HG03025 (cell line): ENCODE data around the gene SSR2.
"Not testable (repeated sequence)": the region's sequence is repeated elsewhere in the genome, so short reads cannot be mapped to it uniquely, and the experiment has no call there.

Experiments used
- ATAC-seq: cut with Tn5 transposase; IDR thresholded peaks from one replicate; pipeline ENCODE4 v1.9.1; 2021; ENCODE audit warnings: mild to moderate bottlenecking, moderate library complexity; ENCODE audit not compliant: unreplicated experiment, low FRiP score

The SSR2 gene

DNA sequence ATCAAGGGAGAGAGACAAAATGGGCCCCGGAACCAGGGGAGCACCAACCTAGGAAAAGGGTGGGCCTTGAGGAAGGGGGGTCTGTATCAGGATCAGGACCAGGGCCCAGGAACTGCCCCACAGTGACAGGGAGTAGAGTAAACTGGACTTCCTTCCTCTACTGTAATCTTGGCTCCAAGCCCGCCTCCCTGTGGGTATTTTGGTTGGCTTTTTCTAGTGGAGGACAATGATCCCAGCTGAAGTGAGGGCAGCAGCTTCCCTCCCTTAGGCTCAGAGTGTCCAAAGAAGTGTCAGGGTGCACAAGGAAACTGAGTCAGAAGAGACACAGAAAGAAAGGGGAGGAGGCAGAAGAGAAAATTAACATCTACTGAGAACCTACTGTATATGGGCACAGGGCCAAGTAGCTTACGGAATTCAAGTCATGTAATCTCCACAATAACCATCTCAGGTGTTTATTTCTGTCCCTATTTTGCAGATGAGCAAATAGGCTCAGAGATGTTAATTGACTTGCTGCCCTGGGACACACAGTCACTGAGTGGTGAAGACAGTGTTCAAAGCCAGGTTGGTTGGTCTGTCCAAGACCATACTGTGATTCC is 28.0 kb upstream of the SSR2 start:
- no peak for ATAC-seq

DNA sequence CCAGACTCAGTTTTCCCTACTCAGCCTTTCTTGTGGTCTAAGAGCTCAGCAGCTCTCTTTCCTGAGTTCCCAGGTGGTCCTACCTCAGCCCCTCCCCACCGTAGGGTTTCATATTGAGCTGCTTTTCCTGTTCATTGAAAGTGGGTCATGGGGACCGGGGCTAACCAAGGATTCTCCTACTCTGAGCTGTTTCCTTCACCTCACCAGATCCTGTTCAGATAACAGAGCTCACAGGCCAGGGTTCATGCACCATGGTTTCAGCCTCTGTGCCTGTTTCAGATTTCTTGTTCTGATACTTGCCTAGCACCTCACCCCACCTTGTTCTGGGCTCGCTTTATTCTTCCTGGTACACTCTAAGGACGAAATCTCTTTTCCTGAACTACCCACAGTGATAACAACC is 24.3 kb upstream of the SSR2 start:
- no peak for ATAC-seq

DNA sequence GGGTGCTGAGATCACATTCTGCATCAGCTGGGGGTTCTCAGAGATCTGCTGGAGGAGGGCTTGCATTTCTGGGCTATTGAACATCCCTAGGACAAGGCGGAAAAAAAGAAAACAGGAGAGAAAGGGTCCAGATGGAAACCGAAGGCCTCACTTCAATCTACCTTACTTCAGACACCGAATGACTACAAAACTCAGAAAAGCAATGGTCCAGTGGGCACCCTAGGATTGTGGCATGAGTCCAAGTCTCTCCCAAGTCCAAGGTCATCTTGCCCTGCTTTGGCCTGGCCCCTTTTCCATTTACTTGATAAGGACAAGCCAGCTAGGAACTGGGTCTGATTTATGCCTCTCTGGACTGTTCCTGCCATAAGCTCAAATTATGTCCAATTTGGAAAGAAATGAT is 22.1 kb upstream of the SSR2 start:
- ATAC-seq: no peak

DNA sequence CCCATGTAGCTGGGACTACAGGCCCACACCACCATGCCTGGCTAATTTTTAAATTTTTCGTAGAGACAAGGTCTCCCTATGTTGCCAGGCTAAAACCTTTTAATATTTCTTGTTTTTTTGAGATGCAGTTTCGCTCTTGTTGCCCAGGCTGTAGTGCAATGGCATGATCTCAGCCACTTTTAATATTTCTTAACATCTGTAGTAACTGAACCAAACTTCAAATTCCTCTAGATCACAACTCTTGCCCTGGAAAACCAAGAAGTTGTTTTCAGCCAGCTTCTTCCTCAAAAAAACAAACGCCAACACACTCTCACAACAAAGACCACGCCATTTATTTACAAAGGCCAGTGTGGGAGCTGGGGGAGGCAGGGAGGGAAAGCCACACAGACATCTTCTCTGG is 14.2 kb upstream of the SSR2 start:
- not testable (repeated sequence) for ATAC-seq

DNA sequence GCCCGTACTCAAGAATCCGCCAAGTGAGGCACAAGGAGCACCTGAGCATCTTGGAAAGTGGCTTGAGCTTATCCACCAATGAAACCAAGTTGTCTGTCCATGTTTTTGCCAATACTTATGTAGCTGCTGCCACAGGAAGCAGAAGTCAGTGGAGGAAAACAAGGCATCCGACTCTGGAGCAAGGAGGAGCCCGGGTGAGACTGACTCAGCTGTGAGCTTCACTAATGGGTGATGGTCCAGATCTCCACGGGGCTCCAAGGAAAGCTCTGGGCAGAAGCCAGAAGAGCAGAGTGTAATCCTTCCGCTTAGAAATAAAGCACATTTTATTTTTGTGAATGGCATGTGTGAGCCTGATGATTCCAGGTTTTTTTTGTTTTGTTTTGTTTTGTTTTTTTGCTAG is 12.3 kb upstream of the SSR2 start:
- no peak for ATAC-seq

DNA sequence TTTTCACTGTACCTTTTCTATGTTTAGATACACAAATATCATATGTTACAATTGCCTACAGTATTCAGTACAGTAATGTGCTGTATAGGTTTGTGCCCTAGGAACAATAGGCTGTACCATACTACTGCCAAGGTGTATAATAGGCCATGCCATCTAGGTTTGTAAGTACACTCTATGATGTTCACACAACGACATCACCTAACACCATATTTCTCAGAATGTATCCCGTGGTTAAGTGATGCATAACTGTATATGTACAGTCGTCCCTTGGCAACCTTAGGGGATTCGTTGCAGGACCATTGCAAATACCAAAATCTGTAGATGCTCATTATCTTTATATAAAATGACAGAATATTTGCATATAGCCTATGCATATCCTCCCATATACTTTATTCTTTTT is 5.8 kb upstream of the SSR2 start:
- ATAC-seq: no peak

DNA sequence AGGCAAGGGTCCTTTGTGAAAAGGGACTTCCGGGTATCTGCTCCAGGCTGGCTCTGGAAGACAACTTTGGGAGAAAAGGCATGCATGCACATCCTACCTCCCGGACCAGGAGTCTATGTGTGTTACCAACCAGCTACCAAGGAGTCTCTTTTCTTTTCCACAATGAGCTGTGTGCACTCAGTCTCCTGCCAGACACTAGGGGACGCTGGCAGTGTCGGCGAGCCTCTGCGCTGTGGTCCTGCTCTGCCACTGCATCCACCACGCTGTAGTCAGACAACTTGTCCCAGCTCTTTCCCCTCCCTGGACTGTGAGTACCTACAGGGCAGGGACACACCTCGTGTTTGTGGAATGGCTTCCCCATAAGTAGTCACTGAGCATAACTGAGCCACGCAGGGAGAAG is 5.1 kb upstream of the SSR2 start:
- no peak for ATAC-seq

DNA sequence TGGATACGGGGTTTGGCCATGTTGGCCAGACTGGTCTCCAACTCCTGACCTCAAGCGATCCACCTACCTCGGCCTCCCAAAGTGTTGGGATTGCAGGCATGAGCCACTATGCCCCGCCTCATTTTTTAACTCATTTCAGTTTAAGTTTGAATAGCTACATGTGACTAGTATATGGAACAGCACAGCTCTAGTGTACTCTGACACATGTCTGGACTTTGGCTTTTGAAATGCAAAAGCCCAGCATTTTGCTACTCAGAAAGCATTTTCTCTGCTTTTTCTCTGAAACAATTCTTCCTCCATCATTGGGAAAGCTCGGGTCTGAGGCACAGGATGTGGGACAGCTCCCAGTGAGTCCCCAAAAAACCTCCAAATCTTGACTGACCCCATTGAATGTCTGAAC is 4.0 kb upstream of the SSR2 start:
- ATAC-seq: no peak

DNA sequence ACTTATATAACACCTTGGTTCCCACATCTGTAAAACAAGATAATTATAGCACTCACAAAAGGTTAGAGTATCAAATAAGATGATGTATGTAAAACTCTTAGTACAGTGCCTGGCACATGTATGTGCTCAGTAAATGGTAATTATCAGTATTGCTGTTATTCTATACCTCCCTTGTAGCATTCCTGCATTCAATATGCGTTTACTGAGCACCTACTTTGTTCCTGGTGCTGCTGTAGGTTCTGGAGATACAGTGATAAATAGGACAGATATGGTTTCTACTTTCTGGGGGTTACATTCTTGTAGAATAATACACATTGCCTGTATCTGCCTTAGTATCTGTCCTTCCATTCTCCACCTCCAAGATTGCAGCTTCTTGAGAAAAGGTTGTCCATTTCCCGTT is 1.2 kb upstream of the SSR2 start:
- ATAC-seq: no peak

DNA sequence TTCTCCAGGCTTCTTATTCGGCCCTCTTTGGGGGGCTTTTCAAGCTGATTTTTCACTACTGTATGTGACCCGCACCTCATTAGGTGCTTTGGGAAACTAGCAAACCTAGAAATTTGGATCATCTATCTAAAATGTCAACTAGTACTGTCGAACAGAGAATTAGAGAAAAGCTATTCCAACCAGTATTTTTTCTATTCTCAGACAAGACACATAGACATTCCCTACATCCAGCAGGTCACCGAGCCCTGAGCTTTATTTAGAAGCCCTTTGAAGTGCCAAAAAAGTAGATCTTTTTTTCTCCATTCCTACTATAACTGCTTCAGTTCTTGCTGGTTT is 310 bp upstream of the SSR2 start:
- no peak for ATAC-seq

- ATAC-seq: no peak
Measured at GRCh38 chr1:156019946-156020292, 832 bp downstream of the SSR2 start.

- ATAC-seq: no peak
Measured at GRCh38 chr1:156014829-156015228, 5.9 kb downstream of the SSR2 start.

- ATAC-seq: no peak
Measured at GRCh38 chr1:156012051-156012817, 8.5 kb downstream of the SSR2 start.

DNA sequence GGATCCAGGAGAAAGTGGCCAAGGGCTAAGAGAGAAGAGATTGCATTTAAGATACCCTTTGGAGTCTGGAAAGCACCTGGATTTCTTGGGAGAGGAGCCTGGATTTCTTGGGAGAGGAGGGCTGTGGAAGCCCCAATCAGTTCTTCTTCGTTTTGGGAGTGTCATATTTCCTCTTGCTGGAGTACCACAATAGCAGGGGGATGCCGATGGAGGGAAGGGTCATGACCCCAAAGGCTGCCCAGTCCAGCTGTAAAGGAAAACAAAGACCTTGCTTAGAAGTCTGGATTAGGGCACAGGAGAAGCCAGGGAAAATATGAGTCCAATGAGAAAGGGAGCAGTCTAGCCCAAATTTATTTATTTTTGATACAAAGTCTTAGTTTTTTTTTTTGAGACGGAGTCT is 11.3 kb downstream of the SSR2 start:
- ATAC-seq: no peak

GRCh38 chr1:156006666-156007376 is 13.9 kb downstream of the SSR2 start:
- ATAC-seq: no peak

- ATAC-seq: no peak
Measured at GRCh38 chr1:156004843-156005584, 15.7 kb downstream of the SSR2 start.

DNA sequence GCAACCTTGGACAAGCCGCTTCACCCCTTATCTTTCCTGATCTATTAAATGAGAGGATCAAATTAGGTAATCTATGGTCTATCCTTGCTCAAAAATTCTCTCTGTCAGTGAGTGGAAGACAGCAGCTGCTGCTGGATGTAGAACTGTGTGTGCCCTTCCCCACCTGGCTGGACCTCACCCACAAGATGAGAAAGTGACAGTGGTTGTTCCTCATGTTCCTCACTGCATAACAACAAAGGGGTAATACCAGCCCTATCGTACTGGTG is 16.9 kb downstream of the SSR2 start:
- ATAC-seq: no peak

DNA sequence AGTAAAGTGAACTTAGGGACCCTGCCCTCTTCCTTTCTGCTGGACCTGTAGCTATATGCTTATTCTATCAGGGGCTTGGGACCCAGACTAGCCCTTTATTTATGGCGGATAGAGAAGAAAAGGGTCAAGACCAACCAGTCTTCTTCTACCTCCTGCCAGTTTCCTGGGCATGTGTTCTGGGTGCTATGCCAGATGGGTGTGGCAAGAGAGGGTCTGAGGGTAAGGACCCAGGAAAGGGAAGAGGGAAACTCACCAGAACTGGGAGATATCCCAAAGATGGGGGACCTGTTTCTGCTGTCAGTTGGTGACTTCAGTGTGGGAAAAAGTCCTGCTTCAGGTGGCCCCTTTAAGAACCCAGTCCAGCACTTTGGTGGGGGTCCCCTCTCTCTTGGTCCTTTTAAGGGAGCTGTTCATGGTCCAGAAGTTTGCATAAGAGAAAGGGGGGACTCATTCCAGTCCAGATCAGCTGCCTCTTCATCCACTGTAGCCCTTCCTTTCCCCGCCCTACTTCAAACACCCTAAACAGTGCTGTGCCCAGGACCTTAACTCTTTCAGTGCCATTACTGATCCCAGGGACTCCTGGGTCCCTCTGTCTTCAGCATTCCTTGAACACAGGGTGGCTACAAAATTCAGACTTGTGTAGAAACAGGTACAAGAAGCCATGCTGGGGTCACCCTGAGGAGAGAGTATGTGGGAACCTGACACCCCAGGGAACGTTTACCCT is 18.4 kb downstream of the SSR2 start:
- ATAC-seq: no peak

DNA sequence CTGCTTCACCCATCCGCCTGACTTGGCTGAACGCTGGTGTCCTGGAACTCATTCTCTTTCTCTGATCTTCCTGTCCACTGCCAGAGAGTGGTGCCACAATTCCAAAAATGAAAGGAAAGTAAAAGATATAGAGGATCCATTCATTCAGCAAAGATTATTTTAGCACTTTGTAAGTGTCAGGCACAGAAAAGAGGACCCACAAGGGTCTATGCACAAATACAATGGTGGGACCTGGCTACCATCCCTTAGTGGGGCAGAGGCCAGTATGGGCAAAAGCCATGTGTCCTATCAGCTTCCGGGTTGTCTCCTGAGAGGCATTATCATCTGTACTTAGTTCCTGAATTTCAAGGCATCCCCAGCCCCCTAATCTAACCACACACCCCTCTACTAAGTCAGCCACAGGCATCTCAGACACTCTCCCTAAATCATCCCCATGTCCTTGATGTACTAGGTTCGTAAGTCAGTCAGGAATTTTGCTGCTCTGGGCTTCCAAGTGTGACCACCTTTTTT is 19.0 kb downstream of the SSR2 start:
- ATAC-seq: no peak

DNA sequence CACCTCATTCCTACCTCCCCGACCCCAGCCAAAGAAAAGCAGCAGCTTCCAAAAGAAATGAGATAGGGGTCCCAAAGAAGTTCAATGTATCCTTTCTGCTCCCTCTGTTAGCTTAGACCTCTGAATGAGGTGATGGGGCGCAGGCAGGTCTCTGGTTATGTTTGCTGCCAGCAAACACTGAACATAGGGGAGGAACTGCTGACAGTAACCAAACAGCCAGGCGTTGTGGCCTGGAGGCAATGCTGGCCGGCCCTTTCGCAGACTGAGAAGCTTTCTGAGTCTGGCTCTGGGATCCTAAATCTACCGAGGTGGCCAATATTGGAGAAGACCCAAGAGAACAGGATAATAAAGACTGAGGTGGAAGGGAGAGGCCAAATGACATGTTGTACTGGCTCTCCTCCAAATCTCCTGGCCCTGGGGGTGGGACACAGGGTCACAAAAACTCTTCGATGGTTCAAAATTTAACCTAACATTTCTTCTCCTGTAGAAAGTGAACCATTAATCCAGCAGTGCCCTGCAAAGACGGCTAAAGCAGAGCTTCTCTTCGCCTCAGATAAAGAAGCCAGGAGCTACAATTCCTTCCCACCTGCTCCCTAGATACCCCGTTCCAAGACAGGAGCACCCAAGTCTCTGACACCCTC is 19.6 kb downstream of the SSR2 start:
- no peak for ATAC-seq
